ENCODE measurements around the gene C1orf198. TPM values are rescaled to one million over a fixed set of nuclear protein-coding genes. Genes with fewer than 3 reads are reported as not detected.
A peak's percentile ranks its signal among the peaks of the same experiment; 100 is the strongest.

Gene C1orf198
- total and polyA plus RNA-seq, 2 of the 8 experiments (the other 6 are each of a cell fraction or from before 2014, with no cell fraction given), result 30.6 to 45.0 TPM

GRCh38 chr1:230867903-230868735 is at the start of gene C1orf198 (continued):
- TF ChIP-seq POLR2AphosphoS5 (IDR thresholded peaks at IDR 0.05; ENCODE audit: low read depth, low read length), result peak; percentile 28; the same call in 1 of the 2 replicates
- no peak for TF ChIP-seq KDM1A (IDR thresholded peaks at IDR 0.05; ENCODE audit: borderline replicate concordance, low read length)
- no peak for TF ChIP-seq FOSL1 (IDR thresholded peaks at IDR 0.05; ENCODE audit: insufficient read depth, low read depth, low read length)
- no peak for TF ChIP-seq MAFK (IDR thresholded peaks at IDR 0.05; ENCODE audit: low read depth, low read length)
- no peak for TF ChIP-seq CHD2 (IDR thresholded peaks at IDR 0.05; ENCODE audit: low read length)
- 0 out of 2 replicates have a peak, but pooled peaks have one; percentile 12 for TF ChIP-seq CREB1 (IDR thresholded peaks at IDR 0.05)
- peak; percentile 89 for TF ChIP-seq YY1 (IDR thresholded peaks at IDR 0.05; ENCODE audit: low read depth, low read length)
- TF ChIP-seq ZNF274 (IDR thresholded peaks at IDR 0.05; ENCODE audit: borderline replicate concordance, extremely low read depth, low read length), result no peak
